Measurements from ENCODE around the gene CASQ2.

DNA sequence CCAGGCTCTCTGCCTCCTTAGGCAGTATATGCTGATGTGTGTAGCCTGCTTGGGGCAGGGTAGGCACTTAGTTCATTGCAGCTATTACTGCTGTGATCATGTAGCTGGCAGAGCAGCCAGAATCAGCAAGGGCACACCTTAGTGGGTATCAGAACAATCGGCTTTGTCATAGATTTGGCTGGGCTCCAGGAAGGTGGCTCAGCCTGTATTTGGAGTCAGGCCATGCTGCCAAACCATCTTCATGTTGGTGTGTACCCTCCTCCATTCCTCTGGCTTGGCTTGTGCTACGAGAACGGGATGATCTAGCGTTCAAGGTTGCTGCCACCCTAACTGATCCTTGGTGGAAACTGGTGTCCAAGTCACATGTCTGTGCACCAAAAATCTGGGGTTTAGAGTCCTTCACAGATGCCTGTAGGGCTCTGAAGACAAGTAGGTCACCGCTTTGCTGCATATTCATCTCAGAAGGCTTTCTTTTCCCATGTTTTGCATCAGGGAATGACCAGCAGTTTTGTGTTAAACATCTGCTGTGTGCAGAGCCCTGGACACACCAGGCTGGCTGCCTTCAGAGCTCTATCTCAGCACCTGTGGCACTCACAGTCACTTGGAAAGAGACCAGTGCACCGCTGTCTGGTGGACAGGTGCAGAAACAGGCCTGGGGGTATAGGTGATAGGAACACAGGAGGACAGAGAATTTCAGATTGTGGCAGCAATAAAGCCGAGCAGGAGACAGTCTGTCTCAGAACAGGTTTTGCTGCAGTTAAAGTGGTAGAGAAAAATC, 103.0 kb downstream of the CASQ2 start:
- TF ChIP-seq, protein P1, sequence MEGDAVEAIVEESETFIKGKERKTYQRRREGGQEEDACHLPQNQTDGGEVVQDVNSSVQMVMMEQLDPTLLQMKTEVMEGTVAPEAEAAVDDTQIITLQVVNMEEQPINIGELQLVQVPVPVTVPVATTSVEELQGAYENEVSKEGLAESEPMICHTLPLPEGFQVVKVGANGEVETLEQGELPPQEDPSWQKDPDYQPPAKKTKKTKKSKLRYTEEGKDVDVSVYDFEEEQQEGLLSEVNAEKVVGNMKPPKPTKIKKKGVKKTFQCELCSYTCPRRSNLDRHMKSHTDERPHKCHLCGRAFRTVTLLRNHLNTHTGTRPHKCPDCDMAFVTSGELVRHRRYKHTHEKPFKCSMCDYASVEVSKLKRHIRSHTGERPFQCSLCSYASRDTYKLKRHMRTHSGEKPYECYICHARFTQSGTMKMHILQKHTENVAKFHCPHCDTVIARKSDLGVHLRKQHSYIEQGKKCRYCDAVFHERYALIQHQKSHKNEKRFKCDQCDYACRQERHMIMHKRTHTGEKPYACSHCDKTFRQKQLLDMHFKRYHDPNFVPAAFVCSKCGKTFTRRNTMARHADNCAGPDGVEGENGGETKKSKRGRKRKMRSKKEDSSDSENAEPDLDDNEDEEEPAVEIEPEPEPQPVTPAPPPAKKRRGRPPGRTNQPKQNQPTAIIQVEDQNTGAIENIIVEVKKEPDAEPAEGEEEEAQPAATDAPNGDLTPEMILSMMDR (IDR thresholded peaks at IDR 0.05), result no peak
- TF ChIP-seq POLR2A (IDR thresholded peaks at IDR 0.05), result no peak

Measured in body of pancreas (tissue), 4 donors.